ENCODE results near the gene RAD51AP2.
"Not testable (repeated sequence)": the region's sequence is repeated elsewhere in the genome, so short reads cannot be mapped to it uniquely, and the experiment has no call there.

Gene RAD51AP2

DNA sequence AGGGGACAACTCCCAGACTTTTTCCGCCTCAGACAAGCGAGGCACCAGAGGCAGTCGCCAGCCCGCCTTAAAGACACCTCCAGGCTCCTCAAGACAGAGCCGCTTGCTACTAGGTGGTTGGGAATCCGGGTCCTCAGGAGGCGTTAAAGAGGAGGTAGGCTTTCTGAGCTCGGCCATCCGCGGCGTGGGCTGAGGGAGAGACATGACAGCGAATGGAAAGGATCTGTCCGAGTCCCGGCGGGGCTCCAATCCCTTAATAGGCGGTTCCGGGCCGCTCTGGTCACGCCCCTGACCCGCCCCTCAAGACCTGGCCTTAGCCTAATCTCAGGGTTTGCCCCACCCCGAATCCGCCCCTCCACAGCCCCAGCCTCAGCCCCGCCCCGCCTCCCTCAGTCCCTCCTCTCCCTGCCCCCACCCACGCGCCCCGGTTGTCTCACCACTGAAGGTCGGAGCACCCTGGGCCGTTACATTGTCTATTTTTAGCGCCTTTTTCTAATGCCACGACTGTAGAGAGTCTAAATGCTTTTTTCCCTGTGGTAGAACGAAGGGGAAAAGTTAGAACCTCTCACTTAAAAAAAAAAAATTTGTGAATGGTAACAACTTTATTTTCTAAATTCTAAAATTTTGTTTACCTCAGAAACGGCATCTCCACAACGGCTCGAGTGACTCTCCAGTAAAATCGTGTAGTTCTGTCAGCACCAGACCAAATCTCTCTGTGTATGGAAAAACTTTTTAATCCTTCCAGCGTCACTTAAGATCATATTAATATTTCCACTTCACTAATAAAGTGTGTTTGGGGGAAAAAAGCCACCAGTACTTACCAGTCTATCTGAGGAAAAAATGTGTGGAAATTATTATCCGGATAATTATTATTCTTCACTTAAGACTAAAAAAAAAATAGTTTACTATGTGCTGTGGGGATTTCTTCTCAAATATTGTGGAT lies at the start of gene RAD51AP2:
TSS of gene RAD51AP2 (minus strand) at position 229 of the 943 bp plus-strand sequence. CDS start at position 204, 25 bp downstream.
- no peak for DNase-seq (ENCODE audit: low read depth)

GRCh38 chr2:17565726-17566125 lies 47.5 kb upstream of the RAD51AP2 start:
- DNase-seq (ENCODE audit: low read depth): not testable (repeated sequence)

DNA sequence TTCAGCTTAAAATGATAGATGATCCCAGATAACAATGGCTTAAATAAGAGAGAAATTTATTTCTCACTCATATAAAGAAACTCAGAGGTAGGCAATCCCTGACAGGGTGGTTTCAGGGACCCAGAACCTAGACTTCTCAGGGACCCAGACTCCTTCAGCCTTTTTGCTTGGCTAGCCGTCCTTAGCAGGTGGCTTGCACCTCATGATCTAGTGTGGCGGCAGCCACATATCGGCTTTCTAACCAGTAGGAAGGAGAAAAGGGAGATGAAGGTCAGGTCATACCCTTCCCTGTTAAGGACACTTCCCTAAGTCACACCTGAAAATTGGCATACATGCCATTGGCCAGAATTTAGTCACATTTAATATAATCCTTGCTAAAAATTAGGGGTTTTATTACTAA lies 40.6 kb upstream of the RAD51AP2 start:
- DNase-seq (ENCODE audit: low read depth): no peak

DNA sequence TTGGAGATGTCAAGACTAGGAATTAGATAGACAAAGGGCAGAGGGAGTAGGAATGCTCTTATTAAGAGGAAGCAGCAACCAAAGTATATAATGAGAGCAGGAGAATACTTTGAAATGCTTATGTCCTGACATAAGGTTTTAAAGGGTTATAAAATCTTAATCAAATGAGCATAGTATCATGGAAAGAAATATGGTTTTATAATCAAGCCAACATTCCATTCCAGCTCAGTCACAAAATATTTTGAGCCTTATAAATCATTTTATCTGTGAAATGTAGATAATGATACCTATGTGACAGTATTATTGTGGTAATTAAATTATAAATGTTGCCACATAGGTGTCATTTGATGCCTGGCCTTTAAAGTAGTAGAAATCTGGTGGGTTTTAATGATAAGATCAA lies 39.8 kb upstream of the RAD51AP2 start:
- no peak for DNase-seq (ENCODE audit: low read depth)

- no peak for DNase-seq (ENCODE audit: low read depth)
These were observed 39.4 kb upstream of the RAD51AP2 start for GRCh38 chr2:17557596-17557995.

DNA sequence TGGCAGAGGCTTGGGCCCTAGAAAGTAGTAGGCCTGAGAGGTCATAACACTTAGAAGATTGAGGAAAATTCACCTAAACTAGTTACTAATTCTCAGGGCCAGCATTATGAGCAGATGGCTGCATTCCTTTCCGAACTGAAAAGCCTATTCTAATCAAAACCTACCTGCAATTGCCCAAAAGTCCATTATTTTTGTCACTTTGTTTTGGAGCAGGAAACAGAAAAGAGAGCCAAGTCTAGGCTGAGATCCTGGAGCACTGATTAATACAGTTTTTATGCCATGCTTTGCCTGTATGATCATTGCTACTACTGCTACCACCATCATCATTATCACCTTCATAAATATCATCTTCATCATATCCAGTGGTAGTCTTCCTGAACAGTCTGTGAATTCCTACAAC lies 36.9 kb upstream of the RAD51AP2 start:
- no peak for DNase-seq (ENCODE audit: low read depth)

DNA sequence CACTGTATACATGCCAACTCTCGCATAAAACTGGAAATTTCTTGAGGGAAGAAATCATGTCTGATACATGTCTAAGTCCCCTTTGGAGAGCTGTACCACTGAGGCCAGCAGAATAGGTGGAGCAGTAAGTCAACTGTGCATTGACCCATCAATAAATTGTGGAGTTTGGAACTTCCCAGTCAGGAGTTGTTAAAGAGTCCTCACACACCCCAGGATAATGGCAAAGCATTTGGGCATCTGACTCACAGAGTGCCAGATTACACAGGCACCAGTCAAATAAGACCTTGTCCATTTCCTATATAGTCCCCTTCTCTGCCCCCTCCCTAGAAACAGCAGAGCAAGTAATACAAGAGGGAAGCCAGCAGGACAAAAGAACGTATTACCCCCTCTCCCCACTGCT lies 32.7 kb upstream of the RAD51AP2 start:
- DNase-seq (ENCODE audit: low read depth): no peak

GRCh38 chr2:17547737-17548136 lies 29.5 kb upstream of the RAD51AP2 start:
- no peak for DNase-seq (ENCODE audit: low read depth)

DNA sequence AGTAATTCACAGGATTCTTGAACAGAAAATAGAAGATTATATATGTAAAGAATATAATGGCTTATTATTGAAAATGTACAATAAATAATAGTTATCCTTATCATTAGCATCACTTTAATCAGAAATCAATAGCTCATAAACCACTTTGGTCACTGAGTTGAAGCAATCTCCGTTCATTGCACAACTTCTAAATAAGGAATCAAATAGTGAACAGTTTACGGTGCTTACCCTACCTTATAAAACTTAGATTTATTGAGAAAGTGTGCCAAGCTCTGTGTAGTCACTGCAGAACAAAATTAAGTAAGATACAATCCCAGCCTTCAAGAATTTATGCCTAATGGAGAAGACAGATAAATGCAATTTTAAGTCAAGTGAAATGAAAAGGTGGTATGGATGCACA lies 29.0 kb upstream of the RAD51AP2 start:
- DNase-seq (ENCODE audit: low read depth): no peak

GRCh38 chr2:17545680-17546613 lies 27.7 kb upstream of the RAD51AP2 start:
- no peak for DNase-seq (ENCODE audit: low read depth)

DNA sequence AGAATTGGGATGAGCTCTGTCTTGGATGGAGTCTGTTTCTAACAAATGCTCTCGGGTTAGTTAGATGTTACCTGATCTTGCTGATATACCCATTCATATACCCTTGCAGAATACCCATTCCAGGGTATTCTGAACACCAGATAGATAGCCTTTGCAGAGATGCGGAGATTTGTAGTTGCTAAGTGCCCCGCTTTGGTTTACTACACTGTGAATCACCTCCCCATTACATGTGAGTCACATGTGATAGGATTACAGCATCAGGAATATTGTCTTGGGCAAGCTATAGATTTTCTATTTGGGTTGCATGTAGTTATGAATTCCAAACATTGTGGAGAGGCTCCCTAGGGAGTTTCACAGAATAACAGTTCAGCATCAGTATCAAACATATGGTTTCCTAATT lies 26.0 kb upstream of the RAD51AP2 start:
- no peak for DNase-seq (ENCODE audit: low read depth)

- no peak for DNase-seq (ENCODE audit: low read depth)
These were observed 25.6 kb upstream of the RAD51AP2 start for GRCh38 chr2:17543848-17544247.

- DNase-seq (ENCODE audit: low read depth): no peak
These were observed 25.0 kb upstream of the RAD51AP2 start for GRCh38 chr2:17543131-17543660.

- DNase-seq (ENCODE audit: low read depth): no peak
These were observed 24.2 kb upstream of the RAD51AP2 start for GRCh38 chr2:17542471-17542870.

DNA sequence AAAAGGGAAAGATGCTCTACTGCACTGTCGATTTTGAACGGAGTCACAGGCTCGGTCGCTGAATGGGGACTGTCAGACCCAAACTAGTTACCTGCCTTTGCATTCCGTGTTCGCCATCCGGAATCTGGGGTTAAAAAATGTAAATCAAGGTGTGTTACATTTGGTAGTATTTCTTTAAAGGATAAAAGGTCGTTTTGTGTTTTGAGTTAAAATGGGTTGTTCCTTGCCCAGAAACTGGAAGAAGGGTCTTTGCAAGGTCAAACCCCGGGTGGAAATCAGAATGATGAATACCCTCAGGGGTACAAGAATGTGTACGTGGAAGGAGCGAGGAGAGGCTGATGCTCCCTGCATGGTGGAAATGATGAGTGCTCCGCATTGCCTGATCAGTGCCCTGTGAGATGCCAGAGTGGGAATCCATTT lies 23.3 kb upstream of the RAD51AP2 start:
- DNase-seq (ENCODE audit: low read depth): no peak

DNA sequence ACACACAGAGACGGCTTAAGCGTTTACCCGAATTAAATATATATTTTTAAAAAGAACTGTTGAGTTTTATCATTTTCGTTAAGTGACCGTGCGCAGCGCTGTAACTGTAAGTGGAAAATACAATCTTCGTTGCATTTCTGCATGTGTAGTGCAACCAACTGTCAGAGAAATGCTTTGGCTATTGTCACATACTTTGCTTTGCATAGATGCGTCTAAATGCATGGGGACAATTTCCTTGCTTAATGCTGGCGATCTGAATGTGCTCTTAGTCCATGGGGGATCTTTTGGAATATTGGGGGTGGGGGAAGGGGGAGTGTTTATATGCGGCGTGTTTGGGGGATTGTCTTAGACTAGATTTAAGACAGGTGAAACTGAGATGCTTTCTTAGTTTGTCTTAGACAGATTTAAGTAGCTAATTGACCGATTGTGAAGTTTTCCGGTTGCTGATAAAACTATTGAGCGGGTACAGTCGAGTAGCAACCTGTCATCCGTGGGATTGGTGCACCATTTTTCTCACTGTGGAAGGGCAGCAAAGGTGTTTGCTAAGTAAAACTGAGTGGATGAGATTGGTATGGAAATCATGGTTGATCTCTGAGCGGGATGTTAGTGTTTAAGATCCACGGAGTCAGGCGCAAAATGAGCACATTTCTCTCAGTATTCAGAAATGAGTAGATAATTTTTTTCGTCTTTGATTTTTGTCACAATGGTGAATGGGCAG lies 22.7 kb upstream of the RAD51AP2 start:
- no peak for DNase-seq (ENCODE audit: low read depth)

DNA sequence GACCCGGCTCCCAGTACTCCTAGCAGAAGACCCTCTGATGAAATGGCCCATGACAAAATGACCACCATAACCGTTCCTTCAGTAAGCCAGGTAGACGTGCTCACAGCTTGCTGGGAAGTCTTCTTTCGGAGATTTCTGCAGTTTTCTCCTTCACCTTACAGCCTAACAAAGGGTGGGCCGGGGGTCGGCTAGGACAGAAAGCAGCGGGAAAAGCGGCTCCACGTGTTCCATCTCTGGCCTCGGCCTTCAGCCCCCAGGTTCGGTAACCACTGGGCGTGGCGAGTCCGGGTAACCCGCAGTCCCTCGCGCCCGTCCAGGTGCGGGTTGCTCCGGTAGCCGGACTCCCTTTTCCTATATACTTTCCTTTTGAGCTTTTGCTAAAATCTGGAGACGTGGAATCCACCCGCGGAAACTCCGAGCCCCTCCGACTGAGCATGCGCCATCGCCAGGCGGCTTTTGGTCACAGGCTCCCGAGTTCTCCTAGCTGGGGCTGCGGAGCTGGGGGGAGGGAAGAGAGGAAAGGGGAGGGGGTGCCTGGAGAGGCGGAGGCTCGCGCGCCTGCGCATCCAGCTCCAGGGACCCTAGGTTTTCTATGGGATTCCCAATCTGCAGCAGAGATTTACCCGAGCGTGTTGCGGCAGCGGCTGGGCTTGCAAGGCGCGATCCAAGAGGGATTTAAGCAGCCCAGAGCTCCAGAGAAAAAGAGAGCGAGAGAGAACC lies 22.0 kb upstream of the RAD51AP2 start, which contains the start of gene VSNL1:
TSS of gene VSNL1 (plus strand) at position 604 of the 720 bp plus-strand sequence. CDS start 51,379 bp downstream, outside the sequence.
- DNase-seq (ENCODE audit: low read depth): no peak

DNA sequence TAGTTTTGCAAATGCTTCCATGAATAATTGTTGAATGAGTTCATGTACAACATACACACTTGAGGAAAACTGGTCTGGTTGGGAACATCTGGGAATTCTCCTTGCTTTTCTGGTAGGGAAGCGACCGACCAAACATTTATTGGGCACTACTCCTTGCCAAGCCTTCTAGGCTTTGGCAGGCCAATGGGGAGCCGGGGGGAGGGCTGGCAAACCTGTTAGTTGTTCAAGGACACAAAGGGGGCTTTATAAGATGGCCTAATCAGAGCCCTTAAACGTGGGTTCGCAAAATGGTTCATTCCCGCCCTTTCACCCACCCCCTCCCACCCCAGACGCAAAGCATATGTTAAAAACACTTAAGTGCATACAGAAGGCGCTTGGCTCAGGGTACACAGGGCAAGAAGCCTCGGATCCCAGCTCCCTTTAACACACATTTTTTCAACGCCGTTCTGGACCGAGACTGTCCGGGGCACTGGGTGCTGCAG lies 21.4 kb upstream of the RAD51AP2 start:
- DNase-seq (ENCODE audit: low read depth): no peak

- no peak for DNase-seq (ENCODE audit: low read depth)
These were observed 20.8 kb upstream of the RAD51AP2 start for GRCh38 chr2:17538844-17539554.
